Measurements from ENCODE around the gene KNSTRN.

Gene KNSTRN

GRCh38 chr15:40365016-40365415 is 17.5 kb upstream of the KNSTRN start:
- no peak for DNase-seq (ENCODE audit: extremely low spot score)
- no peak for TF ChIP-seq CTCF (IDR thresholded peaks at IDR 0.05; ENCODE audit: control extremely low read depth, extremely low read depth, low read depth, missing control alignments)
- ChIA-PET POLR2A (no interaction called here), CTCF (interaction anchor here (0.9 to 8.7 kb wide), 6 partner anchors 9 to 54 kb away, joined by 3 to 179 read pairs (median 10); partner anchors contain the start of genes DISP2 and PHGR1)

GRCh38 chr15:40365624-40366456 is 16.7 kb upstream of the KNSTRN start:
- DNase-seq (ENCODE audit: extremely low spot score), result no peak
- ChIA-PET CTCF (interaction anchor here (0.9 to 8.7 kb wide), 11 partner anchors 10 to 69 kb away, joined by 3 to 179 read pairs (median 5); partner anchors contain the start of genes DISP2 and PHGR1), POLR2A (no interaction called here)
- TF ChIP-seq CTCF (IDR thresholded peaks at IDR 0.05; ENCODE audit: control extremely low read depth, extremely low read depth, low read depth, missing control alignments), result no peak

GRCh38 chr15:40366457-40367370 is 15.8 kb upstream of the KNSTRN start:
- DNase-seq (ENCODE audit: extremely low spot score), result no peak
- TF ChIP-seq CTCF (IDR thresholded peaks at IDR 0.05; ENCODE audit: control extremely low read depth, extremely low read depth, low read depth, missing control alignments), result no peak
- ChIA-PET POLR2A (no interaction called here), CTCF (interaction anchor here (0.9 to 8.7 kb wide), 13 partner anchors 11 to 68 kb away, joined by 3 to 179 read pairs (median 8); partner anchors contain the start of genes DISP2, INAFM2, IVD and PHGR1)

DNA sequence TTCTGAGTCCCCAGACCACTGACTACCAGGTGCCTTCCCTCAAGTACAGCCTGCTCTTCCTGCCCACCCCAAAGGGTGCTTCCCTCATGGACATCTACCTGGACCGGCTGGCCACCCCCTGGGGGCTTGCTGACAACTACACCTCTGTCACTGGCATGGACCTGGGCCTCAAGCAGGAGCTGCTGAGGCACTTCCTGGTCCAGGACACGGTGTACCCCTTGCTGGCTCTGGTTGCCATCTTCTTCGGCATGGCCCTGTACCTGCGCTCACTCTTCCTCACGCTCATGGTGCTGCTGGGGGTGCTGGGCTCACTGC is 15.2 kb upstream of the KNSTRN start:
- ChIA-PET CTCF (interaction anchor here (1.2 to 8.7 kb wide), 14 partner anchors 10 to 140 kb away, joined by 3 to 179 read pairs (median 10); partner anchors contain the start of genes DISP2, INAFM2, IVD and KNSTRN), POLR2A (no interaction called here)
- DNase-seq (ENCODE audit: extremely low spot score), result no peak
- no peak for TF ChIP-seq CTCF (IDR thresholded peaks at IDR 0.05; ENCODE audit: control extremely low read depth, extremely low read depth, low read depth, missing control alignments)

GRCh38 chr15:40367686-40368611 is 14.6 kb upstream of the KNSTRN start:
- ChIA-PET POLR2A (no interaction called here), CTCF (interaction anchor here (0.7 to 8.7 kb wide), 30 partner anchors 9 to 140 kb away, joined by 3 to 179 read pairs (median 5); partner anchors contain the start of genes DISP2, INAFM2, IVD and KNSTRN)
- DNase-seq (ENCODE audit: extremely low spot score), result peak; percentile 92
- TF ChIP-seq CTCF (IDR thresholded peaks at IDR 0.05; ENCODE audit: control extremely low read depth, extremely low read depth, low read depth, missing control alignments), result peak; percentile 88

All from GM10248 (cell line).